GM12872 (cell line): Measurements from ENCODE around the gene SDC1.

ENCODE experiments used
- CTCF ChIP-seq: IDR thresholded peaks from 3 replicates; pipeline ENCODE4 v1.5.1; 2011; ENCODE audit warnings: low read depth, mild to moderate bottlenecking, low read length, moderate library complexity; ENCODE audit not compliant: insufficient read depth

The SDC1 gene

GRCh38 chr2:20180676-20181648, 44.0 kb downstream of the SDC1 start:
- TF ChIP-seq CTCF: no peak

GRCh38 chr2:20179755-20180594, 45.0 kb downstream of the SDC1 start:
- no peak for TF ChIP-seq CTCF

- no peak for TF ChIP-seq CTCF
Measured at GRCh38 chr2:20179466-20179754, 45.5 kb downstream of the SDC1 start.

GRCh38 chr2:20178666-20179465, 46.1 kb downstream of the SDC1 start:
- no peak for TF ChIP-seq CTCF

- no peak for TF ChIP-seq CTCF
Measured at GRCh38 chr2:20178249-20178607, 46.7 kb downstream of the SDC1 start.

- TF ChIP-seq CTCF: no peak
Measured at GRCh38 chr2:20177556-20178248, 47.2 kb downstream of the SDC1 start.
